ENCODE results near the gene SLX9.

The SLX9 gene

DNA sequence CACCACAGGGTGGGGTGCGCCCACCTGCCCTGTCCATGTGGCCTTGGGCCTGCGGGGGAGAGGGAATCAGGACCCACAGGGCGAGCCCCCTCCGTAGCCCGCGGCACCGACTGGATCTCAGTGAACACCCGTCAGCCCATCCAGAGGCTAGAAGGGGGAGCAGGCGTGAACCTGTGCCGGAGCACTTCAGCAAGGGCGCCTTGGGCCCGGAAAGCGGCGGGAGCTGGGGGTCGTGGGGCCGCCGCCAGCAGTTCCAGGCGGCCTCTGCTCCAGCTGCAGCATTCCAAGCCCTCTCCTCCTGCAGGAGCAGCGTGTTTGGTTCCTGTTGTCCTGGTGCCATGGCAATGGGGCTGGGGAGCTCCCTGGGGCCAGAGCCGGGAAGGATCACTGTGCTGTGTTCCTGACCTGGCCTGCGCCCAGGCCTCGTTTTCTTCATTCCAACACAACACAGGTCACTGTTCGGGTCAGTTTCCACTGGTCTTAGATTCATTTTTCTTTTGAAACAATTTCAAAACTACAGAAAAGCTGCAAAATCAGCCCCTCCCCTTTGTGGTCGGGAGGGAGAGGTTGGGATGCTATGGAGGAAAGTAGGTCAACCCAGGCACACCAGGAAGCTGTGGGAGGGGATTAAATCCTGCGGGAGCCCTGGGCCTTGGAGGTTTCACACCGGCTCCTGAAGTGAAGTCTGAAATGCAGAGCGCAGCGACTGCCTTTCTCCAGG is 18.8 kb downstream of the SLX9 start:
- H3K36me3 ChIP-seq (ENCODE audit: insufficient read depth, low read length): peaks cover 8% of the 10 kb centered on the region

DNA sequence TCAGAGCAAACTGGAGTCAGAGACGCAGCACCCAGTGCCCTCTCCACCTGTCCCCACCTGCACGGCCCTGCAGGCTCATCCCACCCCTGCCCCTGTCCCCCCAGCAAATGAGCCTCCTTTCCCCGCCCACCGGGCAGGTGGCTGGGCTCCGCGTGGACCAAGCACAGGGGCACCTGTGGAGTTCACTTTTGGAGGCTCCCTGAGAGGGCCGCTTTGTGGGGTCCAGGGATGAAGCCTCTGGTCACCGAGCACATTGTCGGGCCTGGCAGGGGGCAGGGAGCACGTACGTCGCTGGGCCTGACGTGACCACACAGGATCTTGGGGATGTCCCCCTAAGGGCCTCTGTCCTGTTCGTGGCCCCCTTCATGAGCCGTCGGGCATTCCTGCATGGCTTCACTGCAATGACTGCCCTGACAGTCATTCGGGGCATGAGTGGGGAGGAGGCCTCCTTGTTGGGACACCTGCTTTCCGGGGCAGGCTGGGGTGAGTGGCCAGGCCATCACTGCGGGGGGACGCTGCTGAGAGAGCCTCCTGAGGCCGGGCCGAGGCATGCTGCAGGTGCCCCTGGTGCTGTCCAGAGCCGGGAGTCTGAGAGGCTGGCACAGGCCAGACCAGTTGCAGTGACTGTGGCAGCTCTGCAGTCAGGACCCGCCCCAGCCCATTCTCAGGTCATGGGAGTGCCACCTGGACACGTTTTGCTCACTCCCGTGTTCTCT is 19.7 kb downstream of the SLX9 start:
- Histone ChIP-seq H3K9ac (ENCODE audit: low read depth, low read length) (no peak overlapping the region), H3K9me3 (ENCODE audit: control insufficient read depth, insufficient read depth, low read length) (no peaks in the 10 kb centered on the region), H3K36me3 (ENCODE audit: insufficient read depth, low read length) (peaks cover 8% of the 10 kb centered on the region), H3K4me1 (ENCODE audit: insufficient read depth, low read length) (no peaks in the 10 kb centered on the region)

More for the DNA sequence above, 18.8 kb downstream of the SLX9 start:
- no peaks in the 10 kb centered on the region for H3K9me3 ChIP-seq (ENCODE audit: control insufficient read depth, insufficient read depth, low read length)
- H3K9ac ChIP-seq (ENCODE audit: low read depth, low read length): no peak overlapping the region
- no peaks in the 10 kb centered on the region for H3K4me1 ChIP-seq (ENCODE audit: insufficient read depth, low read length)

DNA sequence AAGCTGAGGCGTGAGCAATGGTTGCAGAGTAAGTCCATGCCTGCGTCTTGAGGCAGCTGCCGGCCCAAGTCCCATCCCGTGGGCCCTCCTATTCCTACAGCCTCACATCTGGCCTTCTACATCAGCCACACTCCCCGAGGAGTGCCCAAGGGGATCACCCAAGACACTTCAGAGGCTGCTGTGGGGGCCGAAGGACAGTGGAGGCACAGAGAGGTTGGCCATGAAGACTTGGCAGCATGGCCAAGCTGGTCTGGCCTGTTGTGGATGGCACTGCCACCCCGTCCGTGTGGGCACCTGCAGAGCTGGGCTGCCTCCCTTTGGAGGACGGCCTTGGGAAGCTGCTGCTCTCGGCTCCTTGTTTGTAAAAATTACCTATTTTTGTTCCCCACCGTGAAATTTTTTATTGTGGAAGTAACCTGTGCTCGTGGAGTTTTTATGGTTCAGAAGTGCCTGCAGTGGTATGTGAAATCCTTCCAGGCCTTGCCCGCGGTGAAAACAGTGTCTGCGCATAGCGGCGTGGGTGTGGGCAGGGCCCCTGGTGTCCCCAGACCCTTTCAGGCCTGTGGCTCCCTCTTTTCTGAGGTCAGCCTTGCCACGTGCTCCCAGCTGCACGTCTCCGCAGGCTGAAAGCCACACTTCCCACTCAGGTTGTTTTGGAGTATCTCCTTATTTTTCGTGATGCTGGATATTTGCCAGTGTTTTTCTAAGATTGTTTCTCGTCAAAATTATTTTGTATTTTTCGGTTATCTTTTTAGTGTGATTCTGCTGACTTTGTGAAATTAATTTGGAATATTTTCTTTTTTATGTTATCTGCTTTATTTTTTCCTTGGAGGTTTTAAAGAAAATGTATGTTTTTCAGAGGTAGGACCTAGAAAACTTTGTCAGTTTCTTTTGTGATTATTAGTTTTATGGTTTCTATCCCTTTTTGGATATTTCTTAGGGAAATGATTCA is 20.6 kb downstream of the SLX9 start:
- Histone ChIP-seq H3K9me3 (ENCODE audit: control insufficient read depth, insufficient read depth, low read length) (no peaks in the 10 kb centered on the region), H3K9ac (ENCODE audit: low read depth, low read length) (no peak overlapping the region), H3K4me1 (ENCODE audit: insufficient read depth, low read length) (no peaks in the 10 kb centered on the region), H3K36me3 (ENCODE audit: insufficient read depth, low read length) (peaks cover 10% of the 10 kb centered on the region)

DNA sequence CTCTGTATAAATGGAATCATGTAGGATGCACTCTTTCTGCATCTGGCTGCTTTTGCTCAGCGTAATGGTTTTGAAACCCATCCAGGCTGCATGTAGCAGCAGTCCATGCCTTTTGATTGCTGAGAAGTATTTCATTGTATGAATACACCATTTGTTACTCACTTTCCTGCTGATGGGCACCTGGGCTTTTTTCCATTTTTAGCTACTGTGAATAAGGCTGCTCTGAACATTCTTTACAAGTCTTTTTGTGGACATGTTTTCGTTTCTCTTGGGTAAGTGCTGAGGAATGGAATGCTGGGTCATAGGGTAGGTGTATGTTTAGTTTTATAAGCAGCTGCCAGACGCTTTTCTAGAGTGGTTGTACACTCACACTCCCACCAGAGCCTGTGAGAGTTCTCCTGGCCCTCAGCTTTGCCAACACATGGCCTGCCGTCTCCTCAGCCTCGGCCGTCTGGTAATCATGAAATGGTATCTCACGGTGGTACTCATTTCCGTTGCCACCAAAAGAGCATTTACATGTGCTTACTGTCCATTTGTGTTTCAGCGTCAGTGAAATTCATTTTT is 22.7 kb downstream of the SLX9 start:
- no peaks in the 10 kb centered on the region for H3K9me3 ChIP-seq (ENCODE audit: control insufficient read depth, insufficient read depth, low read length)
- H3K36me3 ChIP-seq (ENCODE audit: insufficient read depth, low read length): peaks cover 5% of the 10 kb centered on the region
- no peak overlapping the region for H3K9ac ChIP-seq (ENCODE audit: low read depth, low read length)
- no peaks in the 10 kb centered on the region for H3K4me1 ChIP-seq (ENCODE audit: insufficient read depth, low read length)

DNA sequence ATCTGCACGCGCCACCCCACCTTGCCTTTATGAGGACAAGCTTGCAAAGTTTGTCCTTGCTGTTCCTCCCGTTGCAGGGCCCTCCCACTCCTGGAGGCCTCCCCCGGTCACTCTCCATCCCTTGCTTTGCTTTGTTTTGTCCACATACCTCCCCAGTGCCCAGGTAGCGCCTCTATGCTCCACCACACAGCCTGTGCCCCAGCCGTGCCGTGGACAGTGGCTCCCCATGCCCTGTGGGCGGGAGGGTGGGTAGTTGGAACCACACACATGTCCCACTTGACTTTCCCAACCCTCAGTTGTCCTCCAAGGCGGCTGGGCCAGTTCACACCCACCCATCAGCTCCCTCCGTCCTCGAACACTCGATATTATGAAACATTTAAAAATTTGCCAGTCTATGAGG is 24.6 kb downstream of the SLX9 start:
- Histone ChIP-seq H3K4me1 (ENCODE audit: insufficient read depth, low read length) (peaks cover 2% of the 10 kb centered on the region; the same call in 1 of the 2 replicates), H3K9ac (ENCODE audit: low read depth, low read length) (no peak overlapping the region), H3K36me3 (ENCODE audit: insufficient read depth, low read length) (peaks cover 5% of the 10 kb centered on the region), H3K9me3 (ENCODE audit: control insufficient read depth, insufficient read depth, low read length) (no peaks in the 10 kb centered on the region)

DNA sequence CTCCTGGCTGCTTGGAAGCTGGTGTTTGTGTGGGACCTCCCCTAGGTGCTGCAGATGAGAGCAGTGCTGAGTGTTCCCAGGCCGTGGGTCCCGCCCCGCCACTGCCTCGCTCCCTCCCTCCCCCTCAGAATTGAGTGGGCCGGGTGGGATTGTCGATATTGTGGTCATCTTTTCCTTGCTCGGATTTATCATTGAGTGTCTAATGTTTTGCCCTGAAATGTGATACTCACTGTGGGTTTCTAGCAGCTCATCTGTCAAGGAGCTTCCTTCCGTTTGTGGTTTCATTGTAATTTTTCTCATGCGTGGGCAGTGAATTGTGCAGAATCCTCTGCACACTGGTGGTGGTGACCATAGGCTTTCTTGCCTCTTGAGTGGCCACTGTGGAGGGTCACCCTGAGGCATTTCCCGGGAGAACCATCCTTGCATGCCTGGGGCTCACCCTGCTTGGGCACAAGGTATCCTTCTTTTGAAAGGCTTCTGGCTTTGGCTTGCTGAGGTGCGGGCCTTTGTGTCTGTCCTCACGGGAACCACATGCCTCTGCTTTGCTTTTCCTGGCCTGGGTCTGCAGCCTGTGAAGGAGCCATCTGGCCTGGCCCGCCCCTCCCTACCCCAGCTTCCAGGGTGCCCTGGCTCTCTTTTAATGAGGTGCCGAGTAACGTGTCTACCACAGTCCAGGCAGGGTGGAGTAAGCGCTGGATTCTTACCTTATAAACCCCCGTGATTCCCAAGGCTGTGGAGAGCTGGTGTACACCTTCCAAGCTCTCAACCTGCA is 25.6 kb downstream of the SLX9 start:
- Histone ChIP-seq H3K9me3 (ENCODE audit: control insufficient read depth, insufficient read depth, low read length) (no peaks in the 10 kb centered on the region), H3K9ac (ENCODE audit: low read depth, low read length) (no peak overlapping the region), H3K36me3 (ENCODE audit: insufficient read depth, low read length) (peaks cover 5% of the 10 kb centered on the region), H3K4me1 (ENCODE audit: insufficient read depth, low read length) (peaks cover 12% of the 10 kb centered on the region; the same call in 1 of the 2 replicates)

DNA sequence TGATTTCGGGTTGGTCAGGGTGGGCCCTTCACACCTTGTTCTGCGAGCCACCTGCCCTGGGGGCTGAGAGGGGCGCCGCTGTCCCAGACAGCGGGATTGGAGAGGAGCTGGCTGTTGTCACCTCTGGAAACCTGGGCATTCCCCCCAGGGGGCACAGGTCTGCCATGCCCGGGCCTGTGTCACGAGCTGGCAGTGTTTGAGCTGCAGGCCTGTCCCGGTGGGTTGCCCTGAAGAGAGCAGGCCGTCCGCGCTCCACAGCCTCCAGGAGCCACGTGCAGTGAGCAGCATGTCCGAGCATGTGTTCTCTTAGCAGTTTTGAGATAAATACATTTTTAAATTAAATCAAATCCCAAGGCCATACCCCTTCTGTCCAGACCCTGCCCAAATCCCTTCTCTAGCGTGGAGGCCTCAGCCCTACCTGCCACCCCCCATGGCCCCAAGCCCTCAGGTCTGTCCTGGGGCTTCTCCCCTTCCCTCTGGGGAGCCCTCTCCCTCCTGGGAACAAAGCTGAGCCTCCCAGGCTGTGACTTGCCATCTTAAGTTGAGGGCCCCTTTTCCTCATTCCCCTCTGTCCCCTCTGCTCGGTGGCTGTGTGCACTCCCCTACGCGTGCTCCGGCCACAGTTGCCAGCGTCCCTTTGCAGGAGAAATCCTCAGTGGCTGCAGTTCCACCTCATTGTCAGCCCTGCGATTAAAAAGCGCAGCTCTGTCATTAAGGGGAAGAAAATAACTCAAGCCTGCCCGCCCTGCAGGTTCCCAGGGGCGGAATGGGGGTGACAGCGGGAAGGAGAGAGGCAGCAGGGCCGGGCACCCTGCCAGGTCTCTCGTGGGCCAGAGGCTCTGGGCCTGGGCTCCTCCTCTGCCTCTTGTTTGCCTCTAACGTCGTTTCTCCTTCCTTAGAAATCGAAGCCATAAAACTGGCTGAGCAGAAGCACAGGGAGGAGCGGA is 26.6 kb downstream of the SLX9 start:
- Histone ChIP-seq H3K4me1 (ENCODE audit: insufficient read depth, low read length) (peaks cover 15% of the 10 kb centered on the region; the same call in 1 of the 2 replicates), H3K36me3 (ENCODE audit: insufficient read depth, low read length) (peaks cover 3% of the 10 kb centered on the region), H3K9me3 (ENCODE audit: control insufficient read depth, insufficient read depth, low read length) (no peaks in the 10 kb centered on the region), H3K9ac (ENCODE audit: low read depth, low read length) (no peak overlapping the region)

DNA sequence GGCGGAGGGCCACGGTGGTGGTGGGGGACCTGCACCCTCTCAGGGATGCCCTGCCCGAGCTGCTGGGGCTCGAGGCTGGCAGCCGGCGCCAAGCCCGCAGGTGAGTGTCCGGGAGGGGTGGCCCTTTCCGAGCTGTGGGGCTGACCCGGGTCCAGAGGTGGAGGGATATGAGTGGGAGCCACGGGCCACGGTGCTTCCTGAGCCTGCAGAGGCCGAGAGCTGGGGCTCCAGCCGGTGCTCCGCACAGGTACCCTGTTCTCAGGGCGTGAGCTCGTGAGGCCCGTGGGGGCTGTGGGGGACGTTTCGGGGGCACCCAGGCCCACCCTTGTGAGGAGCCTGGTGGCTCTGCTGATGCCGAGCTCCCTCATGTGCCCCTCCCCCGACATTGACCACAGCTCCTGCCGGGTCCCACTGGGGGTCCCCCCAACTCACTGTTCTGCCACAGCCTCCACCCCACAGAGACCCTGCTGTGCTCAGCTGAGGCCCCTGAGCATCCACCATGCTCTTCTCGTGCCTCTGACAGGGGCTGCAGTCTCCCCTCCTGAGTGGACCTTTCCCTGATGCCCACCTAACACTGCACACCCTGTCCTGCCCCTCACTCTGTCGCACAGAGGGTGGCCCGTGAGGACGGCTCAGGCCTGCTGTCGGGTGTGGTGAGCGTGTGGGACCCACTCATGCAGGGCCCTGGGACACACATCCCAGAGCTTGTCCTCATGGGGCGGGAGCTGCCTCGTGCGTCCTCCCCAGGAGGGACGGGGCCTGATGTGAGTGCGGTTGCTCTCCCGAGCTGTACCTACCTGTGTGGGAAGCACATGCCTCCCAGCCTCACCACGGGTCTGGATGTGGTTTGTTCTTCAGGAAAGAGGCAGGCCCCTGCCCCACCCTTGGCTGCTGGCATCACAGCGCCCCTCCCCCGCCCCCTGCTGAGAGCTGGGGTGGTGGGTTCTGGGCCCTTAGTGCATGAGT is 27.5 kb downstream of the SLX9 start:
- Histone ChIP-seq H3K36me3 (ENCODE audit: insufficient read depth, low read length) (peaks cover 2% of the 10 kb centered on the region; the same call in 1 of the 2 replicates), H3K9me3 (ENCODE audit: control insufficient read depth, insufficient read depth, low read length) (no peaks in the 10 kb centered on the region), H3K4me1 (ENCODE audit: insufficient read depth, low read length) (peaks cover 15% of the 10 kb centered on the region; the same call in 1 of the 2 replicates), H3K9ac (ENCODE audit: low read depth, low read length) (no peak overlapping the region)

DNA sequence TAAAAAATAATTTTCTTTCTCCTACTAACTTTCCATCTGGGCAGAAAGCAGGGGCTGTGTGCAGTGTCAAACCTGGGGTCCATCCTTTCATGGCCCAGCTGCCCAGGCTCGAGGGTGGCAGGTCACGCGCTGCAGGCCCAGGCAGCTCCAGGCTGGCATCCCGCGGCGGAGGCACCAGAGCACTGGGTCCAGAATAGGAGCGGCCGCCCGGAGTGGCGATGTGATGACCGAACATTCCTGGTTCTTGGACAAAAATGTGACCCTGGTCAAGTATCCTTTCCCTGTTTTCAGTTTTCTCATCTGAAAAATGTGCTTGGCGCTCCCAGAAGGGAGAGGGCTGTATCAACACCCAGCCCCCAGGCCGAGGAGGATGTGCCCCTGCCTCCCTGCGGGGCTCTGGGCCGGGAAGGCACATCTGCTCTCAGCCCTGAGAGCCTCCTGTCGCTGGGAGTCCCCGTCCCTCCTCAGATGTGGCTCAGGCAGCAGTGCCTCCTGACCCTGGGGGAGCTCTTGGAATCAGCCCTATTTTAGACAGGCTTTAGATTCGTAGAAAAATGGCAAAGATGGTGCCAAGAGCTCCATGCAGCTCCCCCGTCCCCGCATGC is 29.3 kb downstream of the SLX9 start:
- Histone ChIP-seq H3K36me3 (ENCODE audit: insufficient read depth, low read length) (peaks cover 2% of the 10 kb centered on the region; the same call in 1 of the 2 replicates), H3K9me3 (ENCODE audit: control insufficient read depth, insufficient read depth, low read length) (no peaks in the 10 kb centered on the region), H3K9ac (ENCODE audit: low read depth, low read length) (no peak overlapping the region), H3K4me1 (ENCODE audit: insufficient read depth, low read length) (peaks cover 15% of the 10 kb centered on the region; the same call in 1 of the 2 replicates)

DNA sequence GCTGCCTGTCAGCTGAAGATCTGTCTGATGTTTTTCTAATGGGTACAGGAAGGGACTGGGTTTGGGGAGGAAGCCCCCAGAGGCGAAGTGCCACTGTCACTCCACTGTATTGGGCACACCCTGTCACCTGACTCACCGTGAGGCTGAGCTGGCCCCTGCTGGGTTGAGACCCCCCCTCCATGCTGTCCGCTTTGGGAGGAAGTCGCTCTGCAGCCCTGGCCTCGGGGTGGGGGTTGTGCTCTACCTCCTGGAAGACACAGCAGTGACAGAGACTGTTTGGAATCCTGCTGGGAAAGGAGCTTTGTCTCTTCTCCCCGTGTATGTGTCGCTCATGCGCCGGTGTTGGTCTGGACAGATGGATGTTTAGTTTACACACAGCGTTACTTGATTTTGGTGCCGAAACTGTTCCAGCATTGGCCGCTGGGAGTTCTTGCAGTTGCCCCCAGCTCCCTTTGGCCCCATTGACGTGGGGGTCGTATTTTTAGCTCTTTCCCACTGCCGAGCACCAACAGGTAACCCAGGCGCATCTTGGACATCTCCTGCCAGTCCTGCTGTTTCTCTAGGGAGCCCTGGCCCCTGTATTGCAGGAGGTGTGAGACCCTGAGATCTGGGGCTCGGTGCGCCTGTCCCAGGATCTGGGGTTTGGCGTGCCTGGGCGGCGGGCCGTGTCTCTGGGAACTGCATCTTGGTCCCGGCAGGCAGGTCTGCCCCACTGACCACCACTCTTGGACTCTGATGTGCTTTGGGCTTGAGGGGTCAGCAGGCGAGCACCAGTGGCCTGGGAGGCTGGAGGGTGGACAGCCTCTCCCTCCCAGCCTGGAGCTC is 30.3 kb downstream of the SLX9 start:
- no peak overlapping the region for H3K9ac ChIP-seq (ENCODE audit: low read depth, low read length)
- peaks cover 2% of the 10 kb centered on the region; the same call in 1 of the 2 replicates for H3K36me3 ChIP-seq (ENCODE audit: insufficient read depth, low read length)
- H3K4me1 ChIP-seq (ENCODE audit: insufficient read depth, low read length): peaks cover 15% of the 10 kb centered on the region; the same call in 1 of the 2 replicates
- no peaks in the 10 kb centered on the region for H3K9me3 ChIP-seq (ENCODE audit: control insufficient read depth, insufficient read depth, low read length)

Data from ES-I3 (cell line).